ENCODE results near the gene DDX25.

DNA sequence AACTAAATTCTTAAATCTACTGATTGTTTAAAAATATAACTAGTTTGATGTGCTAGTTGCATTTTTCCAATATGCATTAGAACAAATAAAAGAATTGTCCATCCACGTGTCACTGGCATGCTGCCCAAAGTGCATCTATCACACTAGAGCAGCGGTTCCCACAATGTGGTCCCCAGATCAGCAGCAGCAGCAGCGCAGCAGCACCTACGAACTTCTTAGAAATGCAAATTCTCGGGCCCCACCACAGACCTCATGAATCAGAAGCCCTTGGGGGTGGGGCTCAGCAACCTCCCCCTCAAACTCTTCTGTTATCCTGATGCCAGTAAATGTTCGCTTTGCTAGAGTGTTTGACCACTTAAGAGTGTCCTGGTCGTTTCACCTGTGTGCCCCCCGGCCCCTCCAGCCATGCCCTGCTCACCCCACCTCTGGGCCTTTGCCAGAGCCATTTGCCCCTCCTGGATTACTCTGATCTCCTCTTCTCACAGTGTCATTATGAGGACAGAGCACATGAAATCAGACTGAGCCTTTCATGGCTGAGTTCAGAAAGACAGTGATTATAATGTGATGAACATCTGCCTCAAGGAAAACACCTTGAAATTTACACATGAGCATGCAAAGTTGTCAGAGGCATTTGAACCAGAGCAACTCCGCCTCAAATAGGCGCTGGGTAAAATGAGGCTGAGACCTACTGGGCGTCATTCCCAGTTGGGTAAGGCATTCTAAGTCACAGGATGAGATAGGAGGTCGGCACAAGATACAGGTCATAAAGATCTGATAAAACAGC is 28.9 kb downstream of the DDX25 start:
- TF ChIP-seq, protein P1, sequence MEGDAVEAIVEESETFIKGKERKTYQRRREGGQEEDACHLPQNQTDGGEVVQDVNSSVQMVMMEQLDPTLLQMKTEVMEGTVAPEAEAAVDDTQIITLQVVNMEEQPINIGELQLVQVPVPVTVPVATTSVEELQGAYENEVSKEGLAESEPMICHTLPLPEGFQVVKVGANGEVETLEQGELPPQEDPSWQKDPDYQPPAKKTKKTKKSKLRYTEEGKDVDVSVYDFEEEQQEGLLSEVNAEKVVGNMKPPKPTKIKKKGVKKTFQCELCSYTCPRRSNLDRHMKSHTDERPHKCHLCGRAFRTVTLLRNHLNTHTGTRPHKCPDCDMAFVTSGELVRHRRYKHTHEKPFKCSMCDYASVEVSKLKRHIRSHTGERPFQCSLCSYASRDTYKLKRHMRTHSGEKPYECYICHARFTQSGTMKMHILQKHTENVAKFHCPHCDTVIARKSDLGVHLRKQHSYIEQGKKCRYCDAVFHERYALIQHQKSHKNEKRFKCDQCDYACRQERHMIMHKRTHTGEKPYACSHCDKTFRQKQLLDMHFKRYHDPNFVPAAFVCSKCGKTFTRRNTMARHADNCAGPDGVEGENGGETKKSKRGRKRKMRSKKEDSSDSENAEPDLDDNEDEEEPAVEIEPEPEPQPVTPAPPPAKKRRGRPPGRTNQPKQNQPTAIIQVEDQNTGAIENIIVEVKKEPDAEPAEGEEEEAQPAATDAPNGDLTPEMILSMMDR (IDR thresholded peaks at IDR 0.05), result no peak
- TF ChIP-seq POLR2A (IDR thresholded peaks at IDR 0.05) (no peak), POLR2AphosphoS5 (IDR thresholded peaks at IDR 0.05) (no peak)
